H9 (cell line): Measurements from ENCODE around the gene IFT122. TPM values are rescaled to one million over a fixed set of nuclear protein-coding genes. Genes with fewer than 3 reads are reported as not detected.

Experiments used
- DNase-seq: peaks from one replicate; pipeline ENCODE4 v3.0.0-alpha.2; 2017
- H2AFZ ChIP-seq: one replicate; pipeline ENCODE4 v1.6.1; 2013; ENCODE audit warnings: mild to moderate bottlenecking, low read length, control low read depth, moderate library complexity
- H2AK5ac ChIP-seq: 2 replicates; pipeline ENCODE4 v1.6.1; 2013; ENCODE audit warnings: low read length, control low read depth, mixed read lengths; ENCODE audit not compliant: insufficient read length
- H2BK120ac ChIP-seq: one replicate; pipeline ENCODE4 v1.6.1; 2013; ENCODE audit warnings: low read depth, mild to moderate bottlenecking, low read length, control low read depth, inconsistent platforms; ENCODE audit not compliant: poor library complexity, severe bottlenecking
- H2BK12ac ChIP-seq: 2 replicates; pipeline ENCODE4 v1.6.1; 2013; ENCODE audit warnings: low read length, control low read depth, mixed read lengths, low read depth; ENCODE audit not compliant: insufficient read length
- H2BK15ac ChIP-seq: 2 replicates; pipeline ENCODE4 v1.6.1; 2013; ENCODE audit warnings: low read depth, low read length, control low read depth
- H2BK20ac ChIP-seq: one replicate; pipeline ENCODE4 v1.6.1; 2013; ENCODE audit warnings: low read depth, mild to moderate bottlenecking, low read length, control low read depth, inconsistent platforms; ENCODE audit not compliant: poor library complexity, severe bottlenecking
- H2BK5ac ChIP-seq: 2 replicates; pipeline ENCODE4 v1.6.1; 2013; ENCODE audit warnings: low read length, control low read depth, mixed read lengths; ENCODE audit not compliant: insufficient read length
- H3K14ac ChIP-seq: 2 replicates; pipeline ENCODE4 v1.6.1; 2013; ENCODE audit warnings: low read length, control low read depth; ENCODE audit not compliant: insufficient read depth
- H3K18ac ChIP-seq: 2 replicates; pipeline ENCODE4 v1.6.1; 2013; ENCODE audit warnings: low read depth, mild to moderate bottlenecking, mixed read lengths, low read length, control low read depth; ENCODE audit not compliant: insufficient read length
- H3K23ac ChIP-seq: 2 replicates; pipeline ENCODE4 v1.6.1; 2013; ENCODE audit warnings: low read length, control low read depth, mixed read lengths, low read depth; ENCODE audit not compliant: insufficient read length
- H3K23me2 ChIP-seq: 2 replicates; pipeline ENCODE4 v1.6.1; 2013; ENCODE audit warnings: low read depth, mild to moderate bottlenecking, mixed read lengths, low read length, control low read depth; ENCODE audit not compliant: insufficient read length, poor library complexity, severe bottlenecking
- H3K27ac ChIP-seq: 2 replicates; pipeline ENCODE4 v1.5.1; 2013; ENCODE audit warnings: low read length, control low read depth, mixed read lengths, low read depth; ENCODE audit not compliant: insufficient read length
- H3K27me3 ChIP-seq: 2 replicates; pipeline ENCODE4 v1.6.1; 2013; ENCODE audit warnings: low read length, control low read depth, inconsistent platforms; ENCODE audit not compliant: insufficient read depth
- H3K4ac ChIP-seq: 2 replicates; pipeline ENCODE4 v1.6.1; 2013; ENCODE audit warnings: low read depth, mild to moderate bottlenecking, control low read depth, inconsistent platforms, low read length, moderate library complexity
- H3K4me1 ChIP-seq: 2 replicates; pipeline ENCODE4 v1.6.1; 2013; ENCODE audit warnings: low read length, control low read depth, inconsistent platforms; ENCODE audit not compliant: insufficient read depth
- H3K4me2 ChIP-seq: 2 replicates; pipeline ENCODE4 v1.6.1; 2013; ENCODE audit warnings: low read length, control low read depth, mixed read lengths; ENCODE audit not compliant: insufficient read length, insufficient read depth
- H3K56ac ChIP-seq: 2 replicates; pipeline ENCODE4 v1.6.1; 2013; ENCODE audit warnings: low read depth, mild to moderate bottlenecking, mixed read lengths, low read length, control low read depth; ENCODE audit not compliant: insufficient read length
- H3K79me1 ChIP-seq: 2 replicates; pipeline ENCODE4 v1.6.1; 2013; ENCODE audit warnings: low read depth, mild to moderate bottlenecking, moderate library complexity, low read length, control low read depth, inconsistent platforms; ENCODE audit not compliant: insufficient read depth, poor library complexity, severe bottlenecking
- H3K79me2 ChIP-seq: 2 replicates; pipeline ENCODE4 v1.6.1; 2013; ENCODE audit warnings: low read length, control low read depth, inconsistent platforms; ENCODE audit not compliant: insufficient read depth
- H3K9ac ChIP-seq: 2 replicates; pipeline ENCODE4 v1.6.1; 2013; ENCODE audit warnings: low read length, control low read depth, mixed read lengths; ENCODE audit not compliant: insufficient read length; ENCODE audit errors: extremely low read depth
- H3K9me3 ChIP-seq: one replicate; pipeline ENCODE4 v1.6.1; 2013; ENCODE audit warnings: low read depth, low read length, inconsistent platforms; ENCODE audit not compliant: control insufficient read depth
- H3T11ph ChIP-seq: one replicate; pipeline ENCODE4 v1.6.1; 2013; ENCODE audit warnings: mild to moderate bottlenecking, low read length, control low read depth, inconsistent platforms
- H4K20me1 ChIP-seq: one replicate; pipeline ENCODE4 v1.6.1; 2013; ENCODE audit not compliant: control insufficient read depth, insufficient read length, insufficient read depth
- H4K5ac ChIP-seq: 2 replicates; pipeline ENCODE4 v1.6.1; 2013; ENCODE audit warnings: low read depth, mild to moderate bottlenecking, mixed read lengths, low read length, control low read depth; ENCODE audit not compliant: insufficient read length
- H4K8ac ChIP-seq: replicated peaks from 2 replicates; pipeline ENCODE4 v1.6.1; 2013; ENCODE audit warnings: low read length, control low read depth, mixed read lengths, low read depth; ENCODE audit not compliant: insufficient read length
- H4K91ac ChIP-seq: 2 replicates; pipeline ENCODE4 v1.6.1; 2013; ENCODE audit warnings: low read depth, mild to moderate bottlenecking, moderate library complexity, mixed read lengths, low read length, control low read depth; ENCODE audit not compliant: insufficient read length
- H3K27ac Mint-ChIP-seq, 3 experiments: 2 replicates in 2 of 3; 3 replicates in 1 of 3; pipeline ENCODE4 v1.8.0; 2020 to 2021; ENCODE audit warnings: mixed read lengths in 3 of 3, mild to moderate bottlenecking in 1 of 3, moderate library complexity in 1 of 3
- H3K27me3 Mint-ChIP-seq: 2 replicates; pipeline ENCODE4 v1.8.0; 2021; ENCODE audit warnings: low read depth, mild to moderate bottlenecking, moderate library complexity, mixed read lengths
- H3K36me3 Mint-ChIP-seq, 3 experiments: 2 replicates in 2 of 3; 3 replicates in 1 of 3; pipeline ENCODE4 v1.8.0; 2020 to 2021; ENCODE audit warnings: low read depth in 3 of 3, mixed read lengths in 3 of 3; ENCODE audit not compliant: insufficient read depth in 1 of 3
- H3K4me1 Mint-ChIP-seq, 2 experiments: 2 replicates each; pipeline ENCODE4 v1.8.0; 2020; ENCODE audit warnings: mixed read lengths in 2 of 2
- H3K4me3 Mint-ChIP-seq, 2 experiments: 2 replicates in 1 of 2; 3 replicates in 1 of 2; pipeline ENCODE4 v1.8.0; 2020 to 2021; ENCODE audit warnings: mild to moderate bottlenecking in 2 of 2, mixed read lengths in 2 of 2, moderate library complexity in 1 of 2
- H3K9me3 Mint-ChIP-seq, 2 experiments: 2 replicates in 1 of 2; 3 replicates in 1 of 2; pipeline ENCODE4 v1.8.0; 2020; ENCODE audit warnings: mild to moderate bottlenecking in 2 of 2, mixed read lengths in 2 of 2, moderate library complexity in 1 of 2
- CTCF ChIP-seq: fragments of 200-600 bp; sonication (generic); conservative IDR thresholded peaks from 3 replicates; pipeline ENCODE4 v1.8.0; 2021; ENCODE audit warnings: antibody characterized with exemption, mild to moderate bottlenecking
- WGBS: extraction: QIAGEN DNeasy Blood & Tissue Kit; methylation state at CpG from one replicate; pipeline ENCODE4 v1.1.7; 2013; ENCODE audit warnings: missing lambda C conversion rate, low lambda C conversion rate, mixed read lengths; ENCODE audit not compliant: insufficient read length; ENCODE audit errors: extremely low coverage; 5-methylcytosine and 5-hydroxymethylcytosine counted together
- total RNA-seq: library from RNA; stranded (reverse); gene quantifications from 2 replicates; pipeline ENCODE4 v1.2.1, GENCODE V29; 2021

Gene IFT122
- total RNA-seq, 1 experiment from 2014 or later: 19.3 TPM

GRCh38 chr3:129415830-129416229, 24.2 kb upstream of the IFT122 start:
- no peak overlapping the region for H3K27ac Mint-ChIP-seq
- DNase-seq: no peak
- no peaks in the 10 kb centered on the region for H3K79me2 ChIP-seq
- H3K9ac ChIP-seq: no peak overlapping the region
- H3K18ac ChIP-seq: no peak overlapping the region
- no peak overlapping the region; a peak in 1 of 5 replicates for H3K4me3 Mint-ChIP-seq
- H3K4ac ChIP-seq: no peak overlapping the region
- H2BK120ac ChIP-seq: no peak overlapping the region
- H3K27ac ChIP-seq: no peak overlapping the region
- H3K56ac ChIP-seq: no peak overlapping the region
- TF ChIP-seq CTCF: no peak
- no CpG with 5 or more reads among the region's 6 CpGs for WGBS
- no peak overlapping the region for H2AK5ac ChIP-seq
- H3T11ph ChIP-seq: no peak overlapping the region
- no peaks in the 10 kb centered on the region for H3K23me2 ChIP-seq
- H3K27me3 Mint-ChIP-seq: peaks cover 63% of the 10 kb centered on the region
- no peak overlapping the region for H2BK20ac ChIP-seq
- no peaks in the 10 kb centered on the region for H3K9me3 Mint-ChIP-seq
- no peaks in the 10 kb centered on the region for H4K20me1 ChIP-seq
- no peak overlapping the region for H4K5ac ChIP-seq
- H3K9me3 ChIP-seq: no peaks in the 10 kb centered on the region
- H2BK5ac ChIP-seq: no peak overlapping the region
- no peak overlapping the region for H3K23ac ChIP-seq
- no peak overlapping the region for H3K14ac ChIP-seq
- no peak overlapping the region for H2BK12ac ChIP-seq
- no peak overlapping the region for H2BK15ac ChIP-seq
- H3K27me3 ChIP-seq: peaks cover 3% of the 10 kb centered on the region; the same call in 1 of the 2 replicates
- H3K4me2 ChIP-seq: no peak overlapping the region
- H3K4me1 ChIP-seq: no peaks in the 10 kb centered on the region
- H3K79me1 ChIP-seq: no peaks in the 10 kb centered on the region
- H2AFZ ChIP-seq: no peak overlapping the region
- no peaks in the 10 kb centered on the region for H3K36me3 Mint-ChIP-seq
- no peak overlapping the region for H4K8ac ChIP-seq
- no peak overlapping the region for H4K91ac ChIP-seq
- H3K4me1 Mint-ChIP-seq: peaks cover 12 to 16% of the 10 kb centered on the region in 2 experiments; a peak in 3 of 4 replicates
